ENCODE measurements around the gene CIAPIN1. TPM values are rescaled to one million over a fixed set of nuclear protein-coding genes. Genes with fewer than 3 reads are reported as not detected.
"Not testable (repeated sequence)": the region's sequence is repeated elsewhere in the genome, so short reads cannot be mapped to it uniquely, and the experiment has no call there.

The CIAPIN1 gene
- total RNA-seq, 1 donor from 2014 or later: 56.9 TPM

GRCh38 chr16:57469046-57469445 lies 21.9 kb upstream of the CIAPIN1 start:
- Histone ChIP-seq H3K36me3 (ENCODE audit: control insufficient read depth in 3 of 3, insufficient read depth in 3 of 3, low read length in 3 of 3) (peaks cover 68 to 75% (median 70%) of the 10 kb centered on the region in 3 donors), H3K4me1 (ENCODE audit: control insufficient read depth in 3 of 3, insufficient read depth in 3 of 3, low read length in 3 of 3) (peaks cover 16 to 23% (median 16%) of the 10 kb centered on the region in 3 donors), H3K9me3 (ENCODE audit: control insufficient read depth in 3 of 3, low read length in 3 of 3) (no peaks in the 10 kb centered on the region), H3K27me3 (ENCODE audit: control insufficient read depth in 3 of 3, insufficient read depth in 3 of 3, low read length in 3 of 3) (no peaks in the 10 kb centered on the region), H3K9ac (ENCODE audit: low read depth in 1 of 3, low read length in 3 of 3) (no peak overlapping the region), H3K4me3 (ENCODE audit: low read length in 3 of 3) (no peak overlapping the region), H3K27ac (ENCODE audit: low read depth, low read length) (no peak overlapping the region)

GRCh38 chr16:57468346-57468745 lies 21.2 kb upstream of the CIAPIN1 start:
- H3K9me3 ChIP-seq (ENCODE audit: control insufficient read depth in 3 of 3, low read length in 3 of 3): no peaks in the 10 kb centered on the region
- H3K36me3 ChIP-seq (ENCODE audit: control insufficient read depth in 3 of 3, insufficient read depth in 3 of 3, low read length in 3 of 3): peaks cover 67 to 78% (median 71%) of the 10 kb centered on the region in 3 donors
- no peak overlapping the region for H3K9ac ChIP-seq (ENCODE audit: low read depth in 1 of 3, low read length in 3 of 3)
- no peak overlapping the region for H3K27ac ChIP-seq (ENCODE audit: low read depth, low read length)
- peaks cover 22 to 30% (median 23%) of the 10 kb centered on the region in 3 donors for H3K4me1 ChIP-seq (ENCODE audit: control insufficient read depth in 3 of 3, insufficient read depth in 3 of 3, low read length in 3 of 3)
- H3K4me3 ChIP-seq (ENCODE audit: low read length in 3 of 3): no peak overlapping the region
- H3K27me3 ChIP-seq (ENCODE audit: control insufficient read depth in 3 of 3, insufficient read depth in 3 of 3, low read length in 3 of 3): no peaks in the 10 kb centered on the region

DNA sequence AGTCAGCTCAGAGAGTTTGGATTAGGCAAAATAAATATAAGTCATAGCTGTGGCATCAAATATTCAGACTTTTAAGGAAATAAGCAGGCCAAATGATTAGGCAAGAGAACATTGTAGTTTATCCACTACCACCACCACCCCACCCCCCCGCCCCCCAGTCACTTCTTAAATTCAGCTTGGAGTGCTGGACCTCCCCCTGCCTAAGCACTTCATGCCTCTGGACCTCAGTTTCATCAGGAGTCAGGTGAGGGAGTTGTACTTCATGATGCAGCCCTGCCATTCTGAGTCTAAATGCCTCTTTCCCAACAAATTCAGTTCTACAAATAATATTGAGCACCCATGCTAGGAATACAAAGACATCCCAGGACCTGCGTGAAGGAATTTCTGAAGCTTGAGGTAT lies 17.3 kb upstream of the CIAPIN1 start:
- Histone ChIP-seq H3K36me3 (ENCODE audit: control insufficient read depth in 3 of 3, insufficient read depth in 3 of 3, low read length in 3 of 3) (peaks cover 53 to 72% (median 63%) of the 10 kb centered on the region in 3 donors), H3K9ac (ENCODE audit: low read depth in 1 of 3, low read length in 3 of 3) (no peak overlapping the region), H3K27me3 (ENCODE audit: control insufficient read depth in 3 of 3, insufficient read depth in 3 of 3, low read length in 3 of 3) (no peaks in the 10 kb centered on the region), H3K9me3 (ENCODE audit: control insufficient read depth in 3 of 3, low read length in 3 of 3) (no peaks in the 10 kb centered on the region), H3K27ac (ENCODE audit: low read depth, low read length) (no peak overlapping the region), H3K4me1 (ENCODE audit: control insufficient read depth in 3 of 3, insufficient read depth in 3 of 3, low read length in 3 of 3) (peaks cover 14 to 27% (median 19%) of the 10 kb centered on the region in 3 donors), H3K4me3 (ENCODE audit: low read length in 3 of 3) (no peak overlapping the region)

DNA sequence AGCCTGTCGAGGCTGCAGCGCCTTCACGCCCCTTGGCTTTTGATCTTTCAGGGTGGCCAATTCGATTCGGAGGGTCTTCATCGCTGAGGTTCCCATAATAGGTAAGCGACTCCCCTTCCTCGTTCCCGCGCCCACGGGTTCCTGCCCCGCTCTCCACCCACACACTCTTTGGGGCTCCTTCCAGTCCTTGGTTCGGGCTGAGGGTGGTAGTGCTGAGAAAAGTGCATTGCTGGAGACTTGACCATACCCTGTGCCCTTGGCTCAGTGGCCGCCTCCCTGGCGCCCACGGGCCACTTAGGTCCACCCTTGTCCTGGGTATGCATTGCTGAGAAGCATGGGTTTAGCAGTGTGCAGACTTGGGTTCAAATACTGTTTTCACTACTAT lies 15.8 kb upstream of the CIAPIN1 start:
- Histone ChIP-seq H3K9ac (ENCODE audit: low read depth in 1 of 3, low read length in 3 of 3) (peak overlapping the region; percentile 83 to 91 (median 91)), H3K4me3 (ENCODE audit: low read length in 3 of 3) (peak overlapping the region; percentile 87 to 93 (median 89)), H3K9me3 (ENCODE audit: control insufficient read depth in 3 of 3, low read length in 3 of 3) (no peaks in the 10 kb centered on the region), H3K27me3 (ENCODE audit: control insufficient read depth in 3 of 3, insufficient read depth in 3 of 3, low read length in 3 of 3) (no peaks in the 10 kb centered on the region), H3K36me3 (ENCODE audit: control insufficient read depth in 3 of 3, insufficient read depth in 3 of 3, low read length in 3 of 3) (peaks cover 50 to 72% (median 63%) of the 10 kb centered on the region in 3 donors), H3K27ac (ENCODE audit: low read depth, low read length) (peak overlapping the region; percentile 65), H3K4me1 (ENCODE audit: control insufficient read depth in 3 of 3, insufficient read depth in 3 of 3, low read length in 3 of 3) (peaks cover 14 to 27% (median 19%) of the 10 kb centered on the region in 3 donors)

DNA sequence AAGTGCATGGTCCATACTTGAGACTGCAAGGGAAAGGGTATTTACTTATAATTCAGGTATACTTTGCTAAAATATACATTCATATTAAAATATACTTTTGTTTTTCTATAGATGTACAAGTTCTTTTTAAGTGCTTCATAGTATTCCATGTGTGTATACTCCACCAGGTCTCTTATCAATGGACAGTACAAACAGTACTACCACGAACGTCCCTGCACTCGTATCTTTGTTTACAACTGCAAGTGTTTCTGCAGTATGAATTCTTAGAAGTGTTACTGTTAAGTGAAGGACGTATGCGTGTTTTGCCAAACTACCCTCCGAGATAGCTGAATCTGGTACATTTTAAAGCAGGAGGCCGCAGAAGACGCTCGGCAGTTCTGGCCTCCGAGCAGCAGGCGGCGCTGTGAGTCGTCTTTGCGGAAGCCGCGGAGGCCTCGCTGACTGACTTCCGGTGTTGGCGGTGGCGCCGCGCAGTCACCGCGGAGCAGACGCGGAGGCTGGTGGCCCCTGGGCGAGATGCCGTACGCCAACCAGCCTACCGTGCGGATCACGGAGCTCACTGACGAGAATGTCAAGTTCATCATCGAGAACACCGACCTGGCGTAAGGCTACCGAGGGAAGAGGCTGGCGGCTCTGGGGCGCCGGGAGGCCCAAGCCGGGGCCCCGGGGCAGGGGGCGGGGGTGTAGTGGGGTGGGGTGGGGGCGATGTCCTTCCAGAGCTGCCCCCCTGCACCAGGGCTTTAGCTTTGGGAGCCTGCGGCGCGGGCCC lies 15.2 kb upstream of the CIAPIN1 start, which contains the start of gene POLR2C:
Gene POLR2C (plus strand): TSS at position 471 of the 769 bp plus-strand sequence. CDS start 46 bp downstream, at position 517.
- Histone ChIP-seq H3K4me3 (ENCODE audit: low read length in 3 of 3) (peak within 1 kb of the TSS; percentile 87 to 93 (median 89)), H3K27ac (ENCODE audit: low read depth, low read length) (peak within 1 kb of the TSS; percentile 65), H3K9me3 (ENCODE audit: control insufficient read depth in 3 of 3, low read length in 3 of 3) (no peaks in the 10 kb centered on the region), H3K27me3 (ENCODE audit: control insufficient read depth in 3 of 3, insufficient read depth in 3 of 3, low read length in 3 of 3) (no peaks in the 10 kb centered on the region), H3K4me1 (ENCODE audit: control insufficient read depth in 3 of 3, insufficient read depth in 3 of 3, low read length in 3 of 3) (peaks cover 14 to 27% (median 19%) of the 10 kb centered on the region in 3 donors), H3K9ac (ENCODE audit: low read depth in 1 of 3, low read length in 3 of 3) (peak within 1 kb of the TSS; percentile 83 to 91 (median 91)), H3K36me3 (ENCODE audit: control insufficient read depth in 3 of 3, insufficient read depth in 3 of 3, low read length in 3 of 3) (peaks cover 54 to 76% (median 64%) of the 10 kb centered on the region in 3 donors)

DNA sequence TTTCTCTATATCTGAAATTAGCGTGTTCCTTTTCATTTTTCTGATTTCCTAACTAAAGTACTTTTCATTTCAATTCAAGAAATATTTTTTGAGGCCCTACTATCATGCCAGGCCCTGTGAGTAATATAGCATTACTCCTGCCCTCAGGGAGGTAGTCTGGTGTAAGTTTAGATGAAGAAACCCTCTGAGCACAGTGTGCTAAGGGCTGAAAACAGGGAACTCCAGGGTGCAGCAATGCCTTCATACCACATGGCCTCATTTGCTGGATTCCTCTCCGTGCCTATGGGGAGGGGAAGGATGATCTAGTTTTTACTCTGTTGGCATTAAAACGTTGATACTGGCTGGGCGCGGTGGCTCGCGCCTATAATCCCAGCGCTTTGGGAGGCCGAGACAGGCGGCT lies 4.8 kb upstream of the CIAPIN1 start:
- Histone ChIP-seq H3K27ac (ENCODE audit: low read depth, low read length) (no peak overlapping the region), H3K9ac (ENCODE audit: low read depth in 1 of 3, low read length in 3 of 3) (no peak overlapping the region), H3K27me3 (ENCODE audit: control insufficient read depth in 3 of 3, insufficient read depth in 3 of 3, low read length in 3 of 3) (no peaks in the 10 kb centered on the region), H3K9me3 (ENCODE audit: control insufficient read depth in 3 of 3, low read length in 3 of 3) (no peaks in the 10 kb centered on the region), H3K36me3 (ENCODE audit: control insufficient read depth in 3 of 3, insufficient read depth in 3 of 3, low read length in 3 of 3) (peaks cover 52 to 59% (median 56%) of the 10 kb centered on the region in 3 donors), H3K4me1 (ENCODE audit: control insufficient read depth in 3 of 3, insufficient read depth in 3 of 3, low read length in 3 of 3) (peaks cover 10 to 19% (median 15%) of the 10 kb centered on the region in 3 donors), H3K4me3 (ENCODE audit: low read length in 3 of 3) (no peak overlapping the region)

GRCh38 chr16:57446531-57447185 lies 527 bp downstream of the CIAPIN1 start:
- H3K4me3 ChIP-seq (ENCODE audit: low read length in 3 of 3): peak overlapping the region; percentile 88 to 97 (median 96)
- no peaks in the 10 kb centered on the region for H3K27me3 ChIP-seq (ENCODE audit: control insufficient read depth in 3 of 3, insufficient read depth in 3 of 3, low read length in 3 of 3)
- H3K27ac ChIP-seq (ENCODE audit: low read depth, low read length): peak overlapping the region; percentile 95
- H3K36me3 ChIP-seq (ENCODE audit: control insufficient read depth in 3 of 3, insufficient read depth in 3 of 3, low read length in 3 of 3): peaks cover 7 to 10% (median 8%) of the 10 kb centered on the region in 3 donors
- H3K9me3 ChIP-seq (ENCODE audit: control insufficient read depth in 3 of 3, low read length in 3 of 3): no peaks in the 10 kb centered on the region
- H3K4me1 ChIP-seq (ENCODE audit: control insufficient read depth in 3 of 3, insufficient read depth in 3 of 3, low read length in 3 of 3): peaks cover 22 to 39% (median 28%) of the 10 kb centered on the region in 3 donors
- H3K9ac ChIP-seq (ENCODE audit: low read depth in 1 of 3, low read length in 3 of 3): peak overlapping the region; percentile 94 to 98 (median 96)

GRCh38 chr16:57445510-57445909 lies 1.7 kb downstream of the CIAPIN1 start:
- Histone ChIP-seq H3K27ac (ENCODE audit: low read depth, low read length) (no peak overlapping the region), H3K9me3 (ENCODE audit: control insufficient read depth in 3 of 3, low read length in 3 of 3) (no peaks in the 10 kb centered on the region), H3K4me1 (ENCODE audit: control insufficient read depth in 3 of 3, insufficient read depth in 3 of 3, low read length in 3 of 3) (peaks cover 22 to 39% (median 28%) of the 10 kb centered on the region in 3 donors), H3K9ac (ENCODE audit: low read depth in 1 of 3, low read length in 3 of 3) (no peak overlapping the region), H3K36me3 (ENCODE audit: control insufficient read depth in 3 of 3, insufficient read depth in 3 of 3, low read length in 3 of 3) (peaks cover 2 to 4% (median 3%) of the 10 kb centered on the region in 3 donors), H3K27me3 (ENCODE audit: control insufficient read depth in 3 of 3, insufficient read depth in 3 of 3, low read length in 3 of 3) (no peaks in the 10 kb centered on the region), H3K4me3 (ENCODE audit: low read length in 3 of 3) (no peak overlapping the region)

DNA sequence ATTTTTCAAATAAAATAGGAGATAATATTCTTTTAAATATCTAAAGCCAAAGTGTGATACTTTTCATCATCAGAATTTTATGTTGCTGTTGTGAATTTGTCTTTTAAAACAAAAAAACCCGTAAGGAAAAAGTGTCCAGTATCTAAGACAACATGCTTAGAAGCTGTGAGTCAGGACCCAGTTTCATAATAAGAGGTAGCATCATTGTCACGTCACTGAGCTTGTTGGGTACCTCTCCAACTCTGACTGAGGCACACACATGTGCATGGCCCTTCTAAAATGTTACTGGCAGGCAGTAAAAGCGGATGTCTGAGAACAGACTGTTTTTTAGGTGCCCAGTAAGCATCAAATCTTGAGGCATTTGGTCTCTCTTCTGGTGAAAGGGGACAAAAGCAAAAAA lies 2.5 kb downstream of the CIAPIN1 start:
- Histone ChIP-seq H3K36me3 (ENCODE audit: control insufficient read depth in 3 of 3, insufficient read depth in 3 of 3, low read length in 3 of 3) (peaks cover 5 to 8% (median 6%) of the 10 kb centered on the region in 3 donors), H3K27ac (ENCODE audit: low read depth, low read length) (no peak overlapping the region), H3K4me1 (ENCODE audit: control insufficient read depth in 3 of 3, insufficient read depth in 3 of 3, low read length in 3 of 3) (peaks cover 22 to 39% (median 28%) of the 10 kb centered on the region in 3 donors), H3K4me3 (ENCODE audit: low read length in 3 of 3) (no peak overlapping the region), H3K9me3 (ENCODE audit: control insufficient read depth in 3 of 3, low read length in 3 of 3) (no peaks in the 10 kb centered on the region), H3K27me3 (ENCODE audit: control insufficient read depth in 3 of 3, insufficient read depth in 3 of 3, low read length in 3 of 3) (no peaks in the 10 kb centered on the region), H3K9ac (ENCODE audit: low read depth in 1 of 3, low read length in 3 of 3) (no peak overlapping the region)

GRCh38 chr16:57440551-57440950 lies 6.6 kb downstream of the CIAPIN1 start:
- not testable (repeated sequence) for H3K4me3 ChIP-seq (ENCODE audit: low read length in 3 of 3); H3K27ac ChIP-seq (ENCODE audit: low read depth, low read length); H3K9me3 ChIP-seq (ENCODE audit: control insufficient read depth in 3 of 3, low read length in 3 of 3); H3K27me3 ChIP-seq (ENCODE audit: control insufficient read depth in 3 of 3, insufficient read depth in 3 of 3, low read length in 3 of 3); H3K9ac ChIP-seq (ENCODE audit: low read depth in 1 of 3, low read length in 3 of 3)
- Histone ChIP-seq H3K36me3 (ENCODE audit: control insufficient read depth in 3 of 3, insufficient read depth in 3 of 3, low read length in 3 of 3) (peaks cover 16 to 31% (median 27%) of the 10 kb centered on the region in 3 donors), H3K4me1 (ENCODE audit: control insufficient read depth in 3 of 3, insufficient read depth in 3 of 3, low read length in 3 of 3) (peaks cover 3 to 11% (median 3%) of the 10 kb centered on the region in 3 donors)
